CD4-positive, alpha-beta T cell treated with Interleukin-10 for 1 hour (primary cell): Measurements from ENCODE around the gene ZNF500.

Source experiments
- DNase-seq: peaks from one replicate; pipeline ENCODE4 v3.0.0-alpha.2; 2020

ZNF500 gene

GRCh38 chr16:4768549-4769305, 1.8 kb upstream of the ZNF500 start:
- DNase-seq: peak; percentile 90

- DNase-seq: no peak
Measured at GRCh38 chr16:4767872-4768548, 1.0 kb upstream of the ZNF500 start.

- DNase-seq: no peak
Measured at GRCh38 chr16:4765511-4766474, 1.2 kb downstream of the ZNF500 start.

- DNase-seq: no peak
Measured at GRCh38 chr16:4763791-4764190, 3.2 kb downstream of the ZNF500 start.

GRCh38 chr16:4762205-4762604, 4.8 kb downstream of the ZNF500 start:
- no peak for DNase-seq

GRCh38 chr16:4760221-4760910, 6.6 kb downstream of the ZNF500 start:
- no peak for DNase-seq

- no peak for DNase-seq
Measured at GRCh38 chr16:4755687-4756086, 11.3 kb downstream of the ZNF500 start.

- DNase-seq: no peak
Measured at GRCh38 chr16:4754865-4755264, 12.1 kb downstream of the ZNF500 start.

- DNase-seq: no peak
Measured at GRCh38 chr16:4753227-4753626, 13.7 kb downstream of the ZNF500 start.

- no peak for DNase-seq
Measured at GRCh38 chr16:4752351-4753100, 14.4 kb downstream of the ZNF500 start.

GRCh38 chr16:4750896-4751295, 16.1 kb downstream of the ZNF500 start:
- DNase-seq: no peak

- no peak for DNase-seq
Measured at GRCh38 chr16:4749700-4750257, 17.2 kb downstream of the ZNF500 start.

GRCh38 chr16:4748682-4749411, 18.1 kb downstream of the ZNF500 start:
- no peak for DNase-seq

- no peak for DNase-seq
Measured at GRCh38 chr16:4747906-4748681, 18.9 kb downstream of the ZNF500 start.

- DNase-seq: no peak
Measured at GRCh38 chr16:4746991-4747574, 19.9 kb downstream of the ZNF500 start.

- no peak for DNase-seq
Measured at GRCh38 chr16:4746215-4746614, 20.7 kb downstream of the ZNF500 start.

GRCh38 chr16:4745274-4745569, 21.7 kb downstream of the ZNF500 start:
- no peak for DNase-seq

GRCh38 chr16:4744555-4745273, 22.2 kb downstream of the ZNF500 start:
- no peak for DNase-seq

GRCh38 chr16:4743226-4743878, 23.6 kb downstream of the ZNF500 start:
- no peak for DNase-seq
